Measurements from ENCODE around the gene FGF9.

Gene FGF9

DNA sequence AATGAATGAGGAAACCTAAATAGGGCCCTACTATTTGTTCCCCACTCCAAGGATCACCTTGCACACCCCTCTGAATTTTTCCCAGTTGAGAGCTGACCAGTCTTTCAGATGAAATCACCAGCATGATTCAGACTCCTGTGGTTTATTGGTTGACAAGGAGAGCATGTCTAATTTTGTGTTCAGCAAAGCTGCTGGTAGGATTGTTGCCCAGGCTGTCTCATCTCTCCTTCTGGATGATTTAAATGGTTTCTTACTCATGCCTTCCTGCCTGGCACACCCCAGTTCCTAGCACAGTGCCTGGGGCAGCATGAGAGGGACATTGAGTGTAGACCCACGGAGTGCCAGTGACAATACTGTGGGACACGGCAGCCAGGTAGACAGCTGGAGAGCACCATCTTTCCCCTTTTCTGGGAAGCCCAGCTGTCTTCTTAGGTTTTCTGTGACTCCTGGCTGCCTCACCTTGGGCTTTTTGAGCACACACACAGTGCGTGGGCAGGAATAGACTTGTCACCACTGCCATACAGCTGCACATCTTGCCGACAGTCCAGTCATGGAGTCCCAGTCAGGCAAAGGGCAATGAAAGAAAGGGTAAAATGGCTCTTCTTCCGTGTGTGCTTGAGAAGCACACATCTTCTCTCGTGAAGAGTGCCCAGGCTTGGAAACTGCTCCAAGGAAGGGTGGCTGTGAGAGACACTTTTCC is 12.3 kb downstream of the FGF9 start:
- no peaks in the 10 kb centered on the region for H3K27me3 ChIP-seq (ENCODE audit: control insufficient read depth, insufficient read depth, low read length)
- no peaks in the 10 kb centered on the region for H3K36me3 ChIP-seq (ENCODE audit: control insufficient read depth, insufficient read depth, low read length)
- no peaks in the 10 kb centered on the region for H3K4me1 ChIP-seq (ENCODE audit: control insufficient read depth, insufficient read depth, low read length)
- H3K4me3 ChIP-seq (ENCODE audit: low read length): no peak overlapping the region
- no peak overlapping the region for H3K9ac ChIP-seq (ENCODE audit: low read length)
- no peak overlapping the region for H3K27ac ChIP-seq (ENCODE audit: low read depth, low read length)

DNA sequence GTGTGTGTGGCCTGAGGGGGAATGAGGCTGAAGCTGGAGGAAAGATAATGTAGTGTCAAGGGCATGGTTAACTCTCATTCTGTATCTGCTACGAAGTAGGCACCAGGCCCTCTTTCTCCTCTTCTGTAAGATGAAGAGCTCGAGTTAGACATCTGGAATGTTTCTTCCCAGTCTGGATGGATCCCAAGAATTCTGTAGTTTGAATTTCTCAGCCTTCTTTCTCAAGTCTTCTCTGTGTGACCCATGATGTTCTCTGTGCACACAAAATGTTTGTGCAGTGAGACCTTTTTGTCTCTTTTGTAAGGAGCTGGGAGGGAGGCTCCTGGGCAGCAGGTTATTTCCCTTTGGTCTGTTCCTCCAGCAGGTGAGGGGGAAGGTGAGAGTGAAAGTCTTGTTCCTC is 13.7 kb downstream of the FGF9 start:
- Histone ChIP-seq H3K27me3 (ENCODE audit: control insufficient read depth, insufficient read depth, low read length) (no peaks in the 10 kb centered on the region), H3K4me1 (ENCODE audit: control insufficient read depth, insufficient read depth, low read length) (no peaks in the 10 kb centered on the region), H3K36me3 (ENCODE audit: control insufficient read depth, insufficient read depth, low read length) (no peaks in the 10 kb centered on the region), H3K4me3 (ENCODE audit: low read length) (no peak overlapping the region), H3K27ac (ENCODE audit: low read depth, low read length) (no peak overlapping the region), H3K9ac (ENCODE audit: low read length) (no peak overlapping the region)

- Histone ChIP-seq H3K4me1 (ENCODE audit: control insufficient read depth, insufficient read depth, low read length) (no peaks in the 10 kb centered on the region), H3K27me3 (ENCODE audit: control insufficient read depth, insufficient read depth, low read length) (no peaks in the 10 kb centered on the region), H3K4me3 (ENCODE audit: low read length) (no peak overlapping the region), H3K9ac (ENCODE audit: low read length) (no peak overlapping the region), H3K36me3 (ENCODE audit: control insufficient read depth, insufficient read depth, low read length) (no peaks in the 10 kb centered on the region), H3K27ac (ENCODE audit: low read depth, low read length) (no peak overlapping the region)
These were observed 14.7 kb downstream of the FGF9 start for GRCh38 chr13:21685485-21686064.

- Histone ChIP-seq H3K27ac (ENCODE audit: low read depth, low read length) (no peak overlapping the region), H3K27me3 (ENCODE audit: control insufficient read depth, insufficient read depth, low read length) (no peaks in the 10 kb centered on the region)
These were observed 16.0 kb downstream of the FGF9 start for GRCh38 chr13:21686751-21687391.

GRCh38 chr13:21688056-21688455 is 17.2 kb downstream of the FGF9 start:
- no peak overlapping the region for H3K4me3 ChIP-seq (ENCODE audit: low read length)
- H3K9ac ChIP-seq (ENCODE audit: low read length): no peak overlapping the region
- no peaks in the 10 kb centered on the region for H3K36me3 ChIP-seq (ENCODE audit: control insufficient read depth, insufficient read depth, low read length)
- H3K27me3 ChIP-seq (ENCODE audit: control insufficient read depth, insufficient read depth, low read length): no peaks in the 10 kb centered on the region
- H3K27ac ChIP-seq (ENCODE audit: low read depth, low read length): no peak overlapping the region
- H3K4me1 ChIP-seq (ENCODE audit: control insufficient read depth, insufficient read depth, low read length): no peaks in the 10 kb centered on the region

More at GRCh38 chr13:21686751-21687391, 16.0 kb downstream of the FGF9 start:
- H3K9ac ChIP-seq (ENCODE audit: low read length): no peak overlapping the region
- H3K4me3 ChIP-seq (ENCODE audit: low read length): no peak overlapping the region
- H3K4me1 ChIP-seq (ENCODE audit: control insufficient read depth, insufficient read depth, low read length): no peaks in the 10 kb centered on the region
- no peaks in the 10 kb centered on the region for H3K36me3 ChIP-seq (ENCODE audit: control insufficient read depth, insufficient read depth, low read length)

GRCh38 chr13:21689097-21689496 is 18.2 kb downstream of the FGF9 start:
- no peak overlapping the region for H3K27ac ChIP-seq (ENCODE audit: low read depth, low read length)
- H3K36me3 ChIP-seq (ENCODE audit: control insufficient read depth, insufficient read depth, low read length): no peaks in the 10 kb centered on the region
- H3K4me1 ChIP-seq (ENCODE audit: control insufficient read depth, insufficient read depth, low read length): no peaks in the 10 kb centered on the region
- no peaks in the 10 kb centered on the region for H3K27me3 ChIP-seq (ENCODE audit: control insufficient read depth, insufficient read depth, low read length)
- no peak overlapping the region for H3K9ac ChIP-seq (ENCODE audit: low read length)
- no peak overlapping the region for H3K4me3 ChIP-seq (ENCODE audit: low read length)

DNA sequence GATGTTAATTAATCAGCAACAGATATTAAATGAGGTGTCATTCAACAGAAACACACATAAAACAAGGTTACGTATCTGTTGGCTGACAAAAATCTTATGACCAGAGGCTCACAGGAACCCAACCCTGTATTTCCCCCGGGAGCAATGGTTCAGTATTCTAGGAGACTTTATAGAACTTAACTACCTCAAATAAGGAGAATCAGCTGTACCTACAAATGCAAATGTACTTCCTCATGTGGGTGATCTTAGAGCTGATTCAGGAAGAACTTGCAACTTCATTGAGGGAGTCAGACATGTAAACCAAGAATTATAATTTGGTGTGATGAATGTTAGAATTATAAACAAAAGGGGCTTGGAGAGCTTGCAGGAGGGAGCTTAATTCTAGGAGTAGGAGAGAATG is 20.1 kb downstream of the FGF9 start:
- Histone ChIP-seq H3K27me3 (ENCODE audit: control insufficient read depth, insufficient read depth, low read length) (no peaks in the 10 kb centered on the region), H3K36me3 (ENCODE audit: control insufficient read depth, insufficient read depth, low read length) (no peaks in the 10 kb centered on the region), H3K4me1 (ENCODE audit: control insufficient read depth, insufficient read depth, low read length) (no peaks in the 10 kb centered on the region), H3K27ac (ENCODE audit: low read depth, low read length) (no peak overlapping the region), H3K4me3 (ENCODE audit: low read length) (no peak overlapping the region), H3K9ac (ENCODE audit: low read length) (no peak overlapping the region)

- no peaks in the 10 kb centered on the region for H3K36me3 ChIP-seq (ENCODE audit: control insufficient read depth, insufficient read depth, low read length)
- no peak overlapping the region for H3K4me3 ChIP-seq (ENCODE audit: low read length)
- no peaks in the 10 kb centered on the region for H3K4me1 ChIP-seq (ENCODE audit: control insufficient read depth, insufficient read depth, low read length)
- no peaks in the 10 kb centered on the region for H3K27me3 ChIP-seq (ENCODE audit: control insufficient read depth, insufficient read depth, low read length)
- no peak overlapping the region for H3K9ac ChIP-seq (ENCODE audit: low read length)
- H3K27ac ChIP-seq (ENCODE audit: low read depth, low read length): no peak overlapping the region
These were observed 20.6 kb downstream of the FGF9 start for GRCh38 chr13:21691500-21691899.

DNA sequence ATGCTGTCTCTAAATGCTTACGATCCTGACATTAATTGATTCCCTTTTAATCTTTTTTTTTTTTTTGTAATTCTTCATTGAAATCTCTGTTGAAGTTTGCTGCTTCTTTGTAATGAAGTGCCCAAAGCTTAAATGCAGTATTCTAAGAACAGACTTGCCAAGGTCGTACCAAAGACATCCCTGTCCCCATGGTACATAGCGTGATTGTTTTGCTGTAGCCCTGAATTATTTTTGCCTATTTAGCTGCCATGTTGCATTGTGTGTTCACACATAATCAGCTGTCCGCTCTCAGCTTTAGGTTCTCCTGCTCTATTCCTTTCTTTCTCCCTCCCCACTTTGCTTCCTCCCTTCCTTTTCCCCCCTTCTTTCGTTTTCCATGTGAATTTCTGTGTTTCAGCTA is 21.1 kb downstream of the FGF9 start:
- Histone ChIP-seq H3K36me3 (ENCODE audit: control insufficient read depth, insufficient read depth, low read length) (no peaks in the 10 kb centered on the region), H3K27ac (ENCODE audit: low read depth, low read length) (no peak overlapping the region), H3K4me3 (ENCODE audit: low read length) (no peak overlapping the region), H3K27me3 (ENCODE audit: control insufficient read depth, insufficient read depth, low read length) (no peaks in the 10 kb centered on the region), H3K4me1 (ENCODE audit: control insufficient read depth, insufficient read depth, low read length) (no peaks in the 10 kb centered on the region), H3K9ac (ENCODE audit: low read length) (no peak overlapping the region)

DNA sequence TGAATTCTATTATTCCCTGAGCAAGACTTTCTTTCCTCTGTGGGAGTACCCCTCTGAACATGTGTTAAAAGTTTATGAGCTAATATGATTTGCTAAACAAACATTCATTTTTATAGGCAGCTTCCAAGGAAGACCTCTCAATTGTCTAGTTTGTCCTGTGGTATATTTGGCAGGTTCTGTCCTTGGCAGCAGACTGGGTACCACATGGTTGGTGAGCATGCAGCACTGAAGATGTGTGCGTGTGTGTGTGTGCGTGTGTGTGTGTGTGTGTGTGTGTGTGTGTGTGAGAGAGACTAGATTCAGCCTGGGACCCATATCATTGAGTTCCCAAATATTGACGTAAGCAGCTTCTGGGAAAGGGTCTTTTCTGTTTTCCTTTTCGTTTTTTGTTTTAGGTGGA is 24.0 kb downstream of the FGF9 start:
- Histone ChIP-seq H3K9ac (ENCODE audit: low read length) (no peak overlapping the region), H3K36me3 (ENCODE audit: control insufficient read depth, insufficient read depth, low read length) (no peaks in the 10 kb centered on the region), H3K4me3 (ENCODE audit: low read length) (no peak overlapping the region), H3K4me1 (ENCODE audit: control insufficient read depth, insufficient read depth, low read length) (no peaks in the 10 kb centered on the region), H3K27ac (ENCODE audit: low read depth, low read length) (no peak overlapping the region), H3K27me3 (ENCODE audit: control insufficient read depth, insufficient read depth, low read length) (no peaks in the 10 kb centered on the region)

GRCh38 chr13:21695546-21695945 is 24.7 kb downstream of the FGF9 start:
- no peaks in the 10 kb centered on the region for H3K4me1 ChIP-seq (ENCODE audit: control insufficient read depth, insufficient read depth, low read length)
- no peak overlapping the region for H3K9ac ChIP-seq (ENCODE audit: low read length)
- no peaks in the 10 kb centered on the region for H3K36me3 ChIP-seq (ENCODE audit: control insufficient read depth, insufficient read depth, low read length)
- no peaks in the 10 kb centered on the region for H3K27me3 ChIP-seq (ENCODE audit: control insufficient read depth, insufficient read depth, low read length)
- H3K27ac ChIP-seq (ENCODE audit: low read depth, low read length): no peak overlapping the region
- no peak overlapping the region for H3K4me3 ChIP-seq (ENCODE audit: low read length)

- no peak overlapping the region for H3K27ac ChIP-seq (ENCODE audit: low read depth, low read length)
- H3K27me3 ChIP-seq (ENCODE audit: control insufficient read depth, insufficient read depth, low read length): no peaks in the 10 kb centered on the region
These were observed 26.1 kb downstream of the FGF9 start for GRCh38 chr13:21696865-21697448.

More at GRCh38 chr13:21696865-21697448, 26.1 kb downstream of the FGF9 start:
- Histone ChIP-seq H3K9ac (ENCODE audit: low read length) (no peak overlapping the region), H3K4me1 (ENCODE audit: control insufficient read depth, insufficient read depth, low read length) (no peaks in the 10 kb centered on the region), H3K36me3 (ENCODE audit: control insufficient read depth, insufficient read depth, low read length) (no peaks in the 10 kb centered on the region), H3K4me3 (ENCODE audit: low read length) (no peak overlapping the region)

Measured in rectal smooth muscle tissue (tissue), 1 donor.